Chondrocyte (in vitro differentiated cells): Measurements from ENCODE around the gene GSDMA. TPM values are rescaled to one million over a fixed set of nuclear protein-coding genes. Genes with fewer than 3 reads are reported as not detected.
A peak's percentile ranks its signal among the peaks of the same experiment; 100 is the strongest.

Experiments
- DNase-seq: peaks from one replicate; pipeline ENCODE4 v3.0.0; 2021; ENCODE audit warnings: mixed read lengths, low spot score
- H3K27ac Mint-ChIP-seq: one replicate; pipeline ENCODE4 v1.8.0; 2021; ENCODE audit warnings: mild to moderate bottlenecking, moderate library complexity, mixed read lengths; ENCODE audit not compliant: unreplicated experiment
- H3K27me3 Mint-ChIP-seq: 2 replicates; pipeline ENCODE4 v1.8.0; 2021; ENCODE audit warnings: low read depth, mixed read lengths
- H3K36me3 Mint-ChIP-seq: 2 replicates; pipeline ENCODE4 v1.8.0; 2021; ENCODE audit warnings: low read depth, mixed read lengths
- H3K4me1 Mint-ChIP-seq: 2 replicates; pipeline ENCODE4 v1.8.0; 2021; ENCODE audit warnings: low read depth, mild to moderate bottlenecking, mixed read lengths
- H3K4me3 Mint-ChIP-seq: one replicate; pipeline ENCODE4 v1.8.0; 2021; ENCODE audit warnings: mild to moderate bottlenecking, moderate library complexity, mixed read lengths; ENCODE audit not compliant: unreplicated experiment
- H3K9me3 Mint-ChIP-seq: 2 replicates; pipeline ENCODE4 v1.8.0; 2021; ENCODE audit warnings: low read depth, mixed read lengths
- total RNA-seq: library from RNA; stranded (reverse); gene quantifications from 3 replicates; pipeline ENCODE4 v1.2.1, GENCODE V29; 2021
- TF ChIP-seq, protein P1 (sequence below): fragments of 200-600 bp; sonication (generic); IDR thresholded peaks from 2 replicates; pipeline ENCODE4 v1.5.0; 2021; ENCODE audit warnings: antibody characterized with exemption, mild to moderate bottlenecking, moderate library complexity

GSDMA gene
- total RNA-seq, 1 donor from 2014 or later = not detected

DNA sequence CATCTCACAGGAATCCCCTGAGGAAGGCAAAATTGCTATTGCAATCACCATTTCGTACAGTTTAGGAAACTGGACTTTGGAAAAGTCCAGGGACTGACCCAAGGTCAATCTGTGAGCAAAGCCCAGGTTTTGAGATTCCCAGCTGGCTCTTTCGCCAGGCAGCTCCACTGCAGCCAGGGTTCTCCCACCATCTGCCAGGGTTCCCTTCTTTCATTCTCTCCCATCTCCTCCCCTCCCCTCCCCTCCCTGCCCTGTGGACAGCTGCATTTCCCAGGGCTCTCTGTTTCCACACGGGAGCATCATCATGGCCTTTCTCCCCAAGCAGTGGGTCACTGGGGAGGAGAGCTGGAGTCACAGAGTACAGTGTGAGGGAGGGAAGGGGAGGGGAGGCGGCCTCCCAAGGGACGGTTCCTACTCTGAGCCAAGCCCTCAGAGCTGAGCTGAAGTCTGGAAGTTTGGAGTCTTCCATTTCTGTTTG, 11.9 kb upstream of the GSDMA start:
- TF ChIP-seq, protein P1, sequence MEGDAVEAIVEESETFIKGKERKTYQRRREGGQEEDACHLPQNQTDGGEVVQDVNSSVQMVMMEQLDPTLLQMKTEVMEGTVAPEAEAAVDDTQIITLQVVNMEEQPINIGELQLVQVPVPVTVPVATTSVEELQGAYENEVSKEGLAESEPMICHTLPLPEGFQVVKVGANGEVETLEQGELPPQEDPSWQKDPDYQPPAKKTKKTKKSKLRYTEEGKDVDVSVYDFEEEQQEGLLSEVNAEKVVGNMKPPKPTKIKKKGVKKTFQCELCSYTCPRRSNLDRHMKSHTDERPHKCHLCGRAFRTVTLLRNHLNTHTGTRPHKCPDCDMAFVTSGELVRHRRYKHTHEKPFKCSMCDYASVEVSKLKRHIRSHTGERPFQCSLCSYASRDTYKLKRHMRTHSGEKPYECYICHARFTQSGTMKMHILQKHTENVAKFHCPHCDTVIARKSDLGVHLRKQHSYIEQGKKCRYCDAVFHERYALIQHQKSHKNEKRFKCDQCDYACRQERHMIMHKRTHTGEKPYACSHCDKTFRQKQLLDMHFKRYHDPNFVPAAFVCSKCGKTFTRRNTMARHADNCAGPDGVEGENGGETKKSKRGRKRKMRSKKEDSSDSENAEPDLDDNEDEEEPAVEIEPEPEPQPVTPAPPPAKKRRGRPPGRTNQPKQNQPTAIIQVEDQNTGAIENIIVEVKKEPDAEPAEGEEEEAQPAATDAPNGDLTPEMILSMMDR = no peak
- no peaks in the 10 kb centered on the region for H3K9me3 Mint-ChIP-seq
- no peak overlapping the region for H3K27ac Mint-ChIP-seq
- H3K27me3 Mint-ChIP-seq = no peaks in the 10 kb centered on the region
- DNase-seq = no peak
- no peak overlapping the region for H3K4me3 Mint-ChIP-seq
- H3K36me3 Mint-ChIP-seq = no peaks in the 10 kb centered on the region
- peaks cover 9% of the 10 kb centered on the region for H3K4me1 Mint-ChIP-seq

DNA sequence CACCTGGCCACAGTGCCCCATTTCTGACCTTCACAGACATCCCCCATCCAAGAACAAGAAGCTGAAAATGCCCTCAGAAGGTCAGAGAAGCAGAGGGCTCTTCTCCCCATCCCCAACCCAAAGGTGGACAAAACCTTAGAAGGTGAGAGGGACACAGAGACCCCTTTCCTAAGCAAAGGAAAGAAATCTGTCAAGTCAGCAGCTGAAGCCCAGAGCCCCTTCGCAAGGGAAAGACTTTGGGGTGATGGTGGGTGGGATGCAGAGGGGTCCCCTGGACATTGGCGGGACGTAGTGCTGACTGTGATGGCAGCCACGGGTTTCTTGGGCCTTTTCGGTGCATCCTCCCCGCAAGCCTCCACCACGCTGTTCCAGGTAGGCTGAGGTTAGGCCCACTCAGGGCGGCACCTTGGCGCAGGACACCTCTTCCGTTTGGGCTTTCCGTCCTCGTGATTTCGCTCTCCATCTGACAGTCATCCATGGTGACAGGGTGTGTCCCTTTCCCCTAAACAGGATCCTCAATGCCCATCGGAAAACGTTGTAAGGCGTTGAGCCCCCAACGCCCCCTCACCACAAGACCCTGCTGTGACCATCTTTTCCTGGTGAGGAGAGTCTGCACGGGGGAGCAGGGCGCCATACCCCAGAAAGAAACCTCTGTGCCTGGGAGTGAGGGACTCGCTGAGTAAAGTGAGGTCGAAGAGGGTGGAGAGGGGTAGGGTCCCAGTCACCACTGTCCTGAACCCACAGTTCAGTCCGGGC, 10.7 kb upstream of the GSDMA start:
- Mint-ChIP-seq H3K27ac (no peak overlapping the region), H3K36me3 (no peaks in the 10 kb centered on the region), H3K27me3 (no peaks in the 10 kb centered on the region), H3K4me1 (peaks cover 9% of the 10 kb centered on the region), H3K9me3 (no peaks in the 10 kb centered on the region), H3K4me3 (peak overlapping the region; percentile 54)
- DNase-seq = no peak
- TF ChIP-seq, protein P1 = no peak

- peaks cover 9% of the 10 kb centered on the region for H3K4me1 Mint-ChIP-seq
- H3K36me3 Mint-ChIP-seq = no peaks in the 10 kb centered on the region
- H3K9me3 Mint-ChIP-seq = no peaks in the 10 kb centered on the region
- peak overlapping the region; percentile 71 for H3K4me3 Mint-ChIP-seq
- H3K27ac Mint-ChIP-seq = no peak overlapping the region
- no peaks in the 10 kb centered on the region for H3K27me3 Mint-ChIP-seq
- TF ChIP-seq, protein P1 = no peak
- peak; percentile 96 for DNase-seq
Observed at GRCh38 chr17:39952680-39953470, 9.9 kb upstream of the GSDMA start.

GRCh38 chr17:39953471-39953888, 9.3 kb upstream of the GSDMA start:
- no peaks in the 10 kb centered on the region for H3K36me3 Mint-ChIP-seq
- DNase-seq = no peak
- no peaks in the 10 kb centered on the region for H3K27me3 Mint-ChIP-seq
- TF ChIP-seq, protein P1 = no peak
- H3K9me3 Mint-ChIP-seq = no peaks in the 10 kb centered on the region
- H3K4me3 Mint-ChIP-seq = peak overlapping the region; percentile 71
- peaks cover 9% of the 10 kb centered on the region for H3K4me1 Mint-ChIP-seq
- H3K27ac Mint-ChIP-seq = no peak overlapping the region

DNA sequence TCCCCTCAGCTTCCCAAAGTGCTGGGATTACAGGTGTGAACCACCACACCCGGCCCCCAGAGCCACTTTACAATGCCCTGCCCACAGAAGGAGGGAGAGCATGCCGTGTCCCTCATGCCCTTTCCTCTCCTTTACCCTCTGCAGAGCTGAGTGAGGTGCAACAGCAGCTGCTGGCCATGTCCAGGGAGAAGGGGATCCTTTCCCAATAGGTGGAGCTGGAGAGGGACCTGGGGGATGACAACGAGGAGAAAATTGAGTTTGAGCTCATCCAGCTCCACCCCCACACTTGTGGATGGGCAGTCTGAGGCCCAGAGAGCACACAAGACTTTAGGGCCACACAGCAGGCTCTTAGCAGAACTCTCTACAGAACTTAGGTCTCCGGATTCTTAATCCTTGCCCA, 7.9 kb upstream of the GSDMA start:
- TF ChIP-seq, protein P1 = no peak
- H3K4me3 Mint-ChIP-seq = no peak overlapping the region
- no peak for DNase-seq
- H3K9me3 Mint-ChIP-seq = no peaks in the 10 kb centered on the region
- H3K27me3 Mint-ChIP-seq = no peaks in the 10 kb centered on the region
- no peak overlapping the region for H3K27ac Mint-ChIP-seq
- peaks cover 12% of the 10 kb centered on the region for H3K4me1 Mint-ChIP-seq
- no peaks in the 10 kb centered on the region for H3K36me3 Mint-ChIP-seq
